ENCODE results near the gene ATG4C.
A peak's percentile ranks its signal among the peaks of the same experiment; 100 is the strongest.
"Not testable (repeated sequence)": the region's sequence is repeated elsewhere in the genome, so short reads cannot be mapped to it uniquely, and the experiment has no call there.

The ATG4C gene

DNA sequence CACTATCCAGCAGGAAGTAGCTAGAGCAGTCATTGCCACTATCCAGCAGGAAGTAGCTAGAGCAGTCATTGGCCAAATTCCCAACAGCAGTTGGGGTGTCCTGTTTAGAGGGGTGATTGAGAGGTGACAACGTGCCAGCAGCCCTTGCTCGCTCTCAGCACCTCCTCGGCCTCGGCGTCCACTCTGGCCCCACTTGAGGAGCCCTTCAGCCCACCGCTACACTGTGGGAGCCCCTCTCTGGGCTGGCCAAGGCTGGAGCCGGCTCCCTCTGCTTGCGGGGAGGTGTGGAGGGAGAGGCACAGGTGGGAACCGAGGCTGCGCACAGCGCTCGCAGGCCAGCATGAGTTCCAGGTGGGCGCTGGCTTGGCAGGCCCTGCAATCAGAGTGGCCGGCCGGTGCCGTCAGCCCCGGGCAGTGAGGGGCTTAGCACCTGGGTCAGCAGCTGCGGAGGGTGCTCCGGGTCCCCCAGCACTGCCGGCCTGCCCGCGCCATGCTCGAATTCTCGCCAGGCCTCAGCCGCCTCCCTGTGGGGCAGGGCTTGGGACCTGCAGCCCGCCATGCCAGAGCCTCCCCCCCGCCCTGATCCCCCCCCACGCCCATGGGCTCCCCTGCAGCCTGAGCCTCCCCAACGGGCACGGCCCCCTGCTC lies 22.6 kb upstream of the ATG4C start:
- H3K27me3 Mint-ChIP-seq; H3K9me3 Mint-ChIP-seq; H3K36me3 Mint-ChIP-seq (ENCODE audit: low read depth); H3K4me3 Mint-ChIP-seq; intact Hi-C loops (cut with micrococcal nuclease): not testable (repeated sequence)
- H3K27ac Mint-ChIP-seq: peak overlapping the region; percentile 15
- peaks cover 11% of the 10 kb centered on the region for H3K4me1 Mint-ChIP-seq (ENCODE audit: low read depth)

DNA sequence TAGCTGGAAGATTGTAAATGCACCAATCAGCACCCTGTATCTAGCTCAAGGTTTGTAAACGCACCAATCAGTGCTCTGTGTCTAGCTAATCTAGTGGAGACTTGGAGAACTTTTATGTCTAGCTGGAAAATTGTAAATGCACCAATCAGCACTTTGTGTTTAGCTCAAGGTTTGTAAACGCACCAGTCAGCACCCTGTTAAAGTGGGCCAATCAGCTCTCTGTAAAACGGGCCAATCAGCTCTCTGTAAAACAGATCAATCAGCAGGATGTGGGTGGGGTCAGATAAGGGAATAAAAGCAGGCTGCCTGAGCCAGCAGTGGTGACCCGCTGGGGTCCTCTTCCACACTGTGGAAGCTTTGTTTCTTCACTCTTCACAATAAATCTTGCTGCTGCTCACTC lies 21.9 kb upstream of the ATG4C start:
- H3K27ac Mint-ChIP-seq; H3K4me3 Mint-ChIP-seq; intact Hi-C loops (cut with micrococcal nuclease); H3K27me3 Mint-ChIP-seq; H3K36me3 Mint-ChIP-seq (ENCODE audit: low read depth); H3K9me3 Mint-ChIP-seq: not testable (repeated sequence)
- peaks cover 11% of the 10 kb centered on the region for H3K4me1 Mint-ChIP-seq (ENCODE audit: low read depth)

DNA sequence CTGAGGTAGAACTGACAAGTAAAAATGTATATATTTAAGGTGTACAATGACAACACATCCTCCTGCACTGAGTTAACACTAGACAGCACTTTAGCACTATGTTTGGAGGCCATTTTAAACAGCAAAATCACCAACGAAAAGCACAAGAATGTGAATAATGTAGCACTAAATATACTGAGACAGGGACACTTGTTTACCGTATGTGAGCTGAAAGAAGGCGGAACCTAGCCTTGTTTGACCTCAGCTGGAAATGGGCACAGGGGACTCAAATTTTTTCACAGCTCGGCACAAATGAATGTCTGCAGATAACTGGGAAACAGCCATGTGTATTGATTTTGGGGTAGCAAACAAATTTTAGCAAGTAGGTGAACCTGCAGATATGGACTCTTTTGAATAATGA lies 18.0 kb upstream of the ATG4C start:
- no peaks in the 10 kb centered on the region for H3K27me3 Mint-ChIP-seq
- no peaks in the 10 kb centered on the region for H3K36me3 Mint-ChIP-seq (ENCODE audit: low read depth)
- no peaks in the 10 kb centered on the region for H3K4me1 Mint-ChIP-seq (ENCODE audit: low read depth)
- no peak overlapping the region for H3K4me3 Mint-ChIP-seq
- H3K9me3 Mint-ChIP-seq: no peaks in the 10 kb centered on the region
- no peak overlapping the region for H3K27ac Mint-ChIP-seq
- intact Hi-C loops (cut with micrococcal nuclease): no loop called here

DNA sequence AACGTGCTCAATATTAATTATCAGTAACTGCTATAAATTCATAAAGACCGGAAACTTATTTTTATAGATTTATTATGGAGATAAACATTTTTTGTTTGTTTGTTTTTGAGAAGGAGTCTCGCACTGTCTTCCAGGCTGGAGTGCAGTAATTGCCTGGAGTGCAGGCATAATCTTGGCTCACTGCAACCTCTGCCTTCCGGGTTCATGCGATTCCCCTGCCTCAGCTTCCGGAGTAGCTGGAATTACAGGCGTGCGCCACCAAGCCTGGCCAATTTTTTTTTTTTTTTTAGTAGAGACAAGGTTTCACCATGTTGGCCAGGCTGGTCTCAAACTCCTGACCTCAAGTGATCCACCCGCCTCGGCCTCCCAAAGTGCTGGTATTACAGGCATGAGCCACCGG lies 15.4 kb upstream of the ATG4C start:
- H3K4me1 Mint-ChIP-seq (ENCODE audit: low read depth); H3K27me3 Mint-ChIP-seq; H3K4me3 Mint-ChIP-seq; H3K36me3 Mint-ChIP-seq (ENCODE audit: low read depth); H3K27ac Mint-ChIP-seq; intact Hi-C loops (cut with micrococcal nuclease): not testable (repeated sequence)
- peaks cover 12% of the 10 kb centered on the region for H3K9me3 Mint-ChIP-seq

DNA sequence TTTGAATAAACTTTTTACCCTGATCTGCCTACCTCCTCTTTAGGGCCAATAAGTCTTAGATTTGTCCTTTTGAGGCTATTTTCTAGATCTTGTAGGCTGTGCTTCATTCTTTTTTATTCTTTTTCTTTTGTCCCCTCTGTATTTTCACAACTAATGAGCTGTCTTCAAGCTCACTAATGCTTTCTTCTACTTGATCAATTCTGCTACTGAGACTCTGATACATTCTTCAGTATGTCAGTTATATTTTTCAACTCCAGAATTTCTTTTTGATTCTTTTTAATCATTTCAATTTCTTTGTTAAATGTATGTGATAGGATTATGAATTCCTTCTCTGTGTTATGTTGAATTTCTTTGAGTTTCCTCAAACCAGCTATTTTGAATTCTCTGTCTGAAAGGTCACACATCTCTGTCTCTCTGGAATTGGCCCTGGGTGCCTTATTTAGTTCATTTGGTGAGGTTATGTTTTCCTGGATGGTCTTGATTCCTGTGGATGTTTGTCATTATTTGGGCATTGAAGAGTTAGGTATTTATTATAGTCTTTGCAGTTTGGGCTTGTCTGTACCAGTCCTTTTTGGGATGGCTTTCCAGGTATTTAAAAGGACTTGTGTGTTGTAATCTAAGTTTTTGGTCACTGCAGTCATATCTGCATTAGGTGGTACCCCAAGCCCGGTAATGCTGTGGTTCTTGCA lies 11.2 kb upstream of the ATG4C start:
- Mint-ChIP-seq H3K4me3 (no peak overlapping the region), H3K27ac (no peak overlapping the region)
- intact Hi-C loops (cut with micrococcal nuclease): no loop called here

DNA sequence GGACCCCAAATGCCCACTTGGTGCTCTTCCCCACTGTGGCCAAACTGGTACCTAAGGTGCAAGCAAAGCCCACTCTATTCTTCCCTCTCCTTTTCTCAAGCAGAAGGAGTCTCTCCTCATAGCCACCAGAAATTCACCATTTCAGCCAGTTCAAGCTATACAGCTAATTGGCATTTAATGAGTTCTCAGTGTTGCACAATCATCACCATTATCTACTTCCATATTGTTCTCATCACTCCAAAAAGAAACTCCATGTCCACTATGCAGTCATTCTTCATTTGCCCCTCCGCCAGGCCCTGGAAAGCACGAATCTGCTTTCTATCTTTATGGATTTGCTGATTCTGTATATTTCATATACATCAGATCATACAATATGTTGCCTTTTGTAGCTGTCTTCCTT lies 9.9 kb upstream of the ATG4C start:
- H3K4me1 Mint-ChIP-seq (ENCODE audit: low read depth): peaks cover 5% of the 10 kb centered on the region
- H3K27me3 Mint-ChIP-seq: no peaks in the 10 kb centered on the region
- intact Hi-C loops (cut with micrococcal nuclease): no loop called here
- no peak overlapping the region for H3K4me3 Mint-ChIP-seq
- no peaks in the 10 kb centered on the region for H3K36me3 Mint-ChIP-seq (ENCODE audit: low read depth)
- H3K9me3 Mint-ChIP-seq: peaks cover 12% of the 10 kb centered on the region
- H3K27ac Mint-ChIP-seq: no peak overlapping the region

More for the DNA sequence above, 11.2 kb upstream of the ATG4C start:
- peaks cover 5% of the 10 kb centered on the region for H3K4me1 Mint-ChIP-seq (ENCODE audit: low read depth)
- H3K36me3 Mint-ChIP-seq (ENCODE audit: low read depth): no peaks in the 10 kb centered on the region
- peaks cover 12% of the 10 kb centered on the region for H3K9me3 Mint-ChIP-seq
- H3K27me3 Mint-ChIP-seq: no peaks in the 10 kb centered on the region

DNA sequence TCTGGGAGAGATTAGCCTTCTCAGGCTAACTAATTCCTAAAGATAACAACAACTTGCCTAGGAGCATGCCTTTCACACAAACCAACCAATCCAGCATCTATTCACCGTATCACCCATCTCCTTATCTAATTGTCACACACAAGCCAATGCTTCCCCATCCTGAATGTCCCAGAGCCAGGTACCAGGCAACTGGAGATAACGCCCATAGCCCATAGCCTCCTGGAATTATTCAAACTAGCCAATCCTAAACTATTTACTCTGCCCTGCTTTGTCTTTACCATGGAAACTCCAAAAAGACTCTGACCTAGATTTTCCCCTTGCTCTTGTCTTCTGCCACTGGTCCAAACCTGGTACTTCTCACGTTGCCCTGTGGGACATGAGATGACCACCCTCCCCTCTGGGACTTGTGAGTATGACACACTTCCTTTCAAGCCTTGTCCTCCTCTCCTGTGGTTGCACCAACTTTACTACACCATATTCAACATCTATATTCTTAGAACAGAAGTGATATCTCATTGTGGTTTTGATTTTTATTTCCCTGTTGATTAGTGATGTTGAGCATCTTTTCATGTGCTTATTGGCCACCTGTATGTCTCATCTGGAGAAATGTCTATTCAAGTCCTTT lies 8.8 kb upstream of the ATG4C start:
- Mint-ChIP-seq H3K27me3 (no peaks in the 10 kb centered on the region), H3K4me3 (no peak overlapping the region), H3K9me3 (peaks cover 12% of the 10 kb centered on the region), H3K36me3 (ENCODE audit: low read depth) (no peaks in the 10 kb centered on the region), H3K27ac (no peak overlapping the region), H3K4me1 (ENCODE audit: low read depth) (peaks cover 5% of the 10 kb centered on the region)
- intact Hi-C loops (cut with micrococcal nuclease): no loop called here

DNA sequence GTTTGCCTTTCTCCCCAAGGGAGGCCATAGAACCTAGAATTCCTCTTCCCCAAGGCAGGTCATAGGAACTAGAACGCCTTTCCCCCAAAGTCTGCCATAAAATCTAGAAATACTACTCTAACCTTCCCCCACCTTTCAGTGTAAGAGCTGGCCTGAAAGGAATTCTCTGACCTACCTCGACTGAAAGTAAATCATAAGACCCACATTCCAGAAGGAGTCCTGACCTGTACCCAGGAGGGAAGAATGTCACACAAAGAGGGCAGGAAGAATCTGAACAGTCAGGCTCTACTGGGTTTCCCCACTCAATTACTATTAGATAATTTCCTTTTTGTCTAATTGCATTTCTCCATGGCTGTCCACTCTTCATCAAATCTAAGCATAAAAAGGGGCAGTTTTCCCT lies 5.7 kb upstream of the ATG4C start:
- peaks cover 2% of the 10 kb centered on the region for H3K9me3 Mint-ChIP-seq
- no peak overlapping the region for H3K4me3 Mint-ChIP-seq
- peaks cover 9% of the 10 kb centered on the region for H3K4me1 Mint-ChIP-seq (ENCODE audit: low read depth)
- H3K36me3 Mint-ChIP-seq (ENCODE audit: low read depth): no peaks in the 10 kb centered on the region
- no peaks in the 10 kb centered on the region for H3K27me3 Mint-ChIP-seq
- intact Hi-C loops (cut with micrococcal nuclease): no loop called here
- H3K27ac Mint-ChIP-seq: no peak overlapping the region

DNA sequence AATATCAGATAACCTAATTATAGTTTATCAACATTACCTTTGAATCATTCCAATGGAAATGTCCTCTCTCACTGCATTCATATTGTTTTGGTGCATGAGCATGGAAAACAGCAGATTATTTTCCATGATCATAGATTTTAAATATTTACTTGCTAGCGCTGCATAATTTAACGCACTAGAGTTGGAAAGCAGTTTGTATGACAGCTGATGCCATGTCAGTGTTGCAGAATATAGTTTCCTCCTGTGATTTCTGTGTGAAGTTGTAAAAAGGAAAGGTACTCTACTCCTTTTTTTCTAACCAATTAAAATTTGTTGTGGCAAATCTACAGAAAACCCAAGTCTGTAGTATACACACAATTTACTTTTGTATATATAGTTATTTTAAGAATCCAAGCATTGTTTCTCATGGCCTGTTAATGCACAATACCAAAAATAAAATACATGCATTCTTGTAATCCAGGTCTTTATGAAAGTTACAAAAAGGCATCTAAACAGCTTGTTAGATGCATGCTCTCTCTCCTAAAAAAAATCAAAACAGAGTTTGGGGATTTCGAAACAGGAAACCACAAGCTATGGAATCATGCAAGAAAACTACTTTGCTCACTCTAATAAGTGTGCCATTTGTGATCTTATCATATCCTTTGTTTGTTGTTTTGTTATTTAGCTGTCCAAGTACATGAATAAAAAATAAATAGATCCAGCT lies 1.9 kb upstream of the ATG4C start:
- Mint-ChIP-seq H3K4me3 (no peak overlapping the region), H3K4me1 (ENCODE audit: low read depth) (peaks cover 16% of the 10 kb centered on the region), H3K36me3 (ENCODE audit: low read depth) (no peaks in the 10 kb centered on the region), H3K27me3 (no peaks in the 10 kb centered on the region), H3K9me3 (no peaks in the 10 kb centered on the region), H3K27ac (no peak overlapping the region)
- intact Hi-C loops (cut with micrococcal nuclease): no loop called here

DNA sequence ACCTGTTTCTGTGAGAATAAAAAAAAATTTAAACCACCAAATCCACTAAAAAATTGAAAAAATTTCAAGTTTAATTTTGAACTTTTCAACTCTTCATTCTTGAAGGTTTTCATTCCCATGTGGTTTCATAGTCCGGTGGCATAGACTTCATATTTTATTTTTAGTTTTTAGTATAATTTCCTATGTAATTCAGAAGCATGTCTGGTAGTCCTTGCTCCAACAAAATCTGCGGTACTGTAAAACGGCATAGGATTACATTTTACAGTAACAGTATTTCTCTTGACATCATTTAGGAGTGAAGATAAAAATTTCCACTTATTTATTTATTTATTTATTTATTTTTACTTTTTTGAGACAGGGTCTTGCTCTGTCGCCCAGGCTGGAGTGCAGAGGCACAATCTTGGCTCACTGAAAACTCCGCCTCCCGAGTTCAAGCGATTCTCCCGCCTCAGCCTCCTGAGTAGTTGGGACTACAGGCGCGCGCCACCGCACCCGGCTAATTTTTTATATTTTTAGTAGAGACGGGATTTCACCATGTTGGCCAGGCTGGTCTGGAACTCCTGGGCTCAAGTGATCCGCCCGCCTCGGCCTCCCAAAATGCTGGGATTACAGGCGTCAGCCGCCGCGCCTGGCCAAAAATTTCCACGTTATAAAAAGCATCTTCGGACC lies 1.3 kb upstream of the ATG4C start:
- H3K36me3 Mint-ChIP-seq (ENCODE audit: low read depth); intact Hi-C loops (cut with micrococcal nuclease); H3K27ac Mint-ChIP-seq; H3K27me3 Mint-ChIP-seq; H3K4me3 Mint-ChIP-seq; H3K9me3 Mint-ChIP-seq: not testable (repeated sequence)
- H3K4me1 Mint-ChIP-seq (ENCODE audit: low read depth): peaks cover 18% of the 10 kb centered on the region

DNA sequence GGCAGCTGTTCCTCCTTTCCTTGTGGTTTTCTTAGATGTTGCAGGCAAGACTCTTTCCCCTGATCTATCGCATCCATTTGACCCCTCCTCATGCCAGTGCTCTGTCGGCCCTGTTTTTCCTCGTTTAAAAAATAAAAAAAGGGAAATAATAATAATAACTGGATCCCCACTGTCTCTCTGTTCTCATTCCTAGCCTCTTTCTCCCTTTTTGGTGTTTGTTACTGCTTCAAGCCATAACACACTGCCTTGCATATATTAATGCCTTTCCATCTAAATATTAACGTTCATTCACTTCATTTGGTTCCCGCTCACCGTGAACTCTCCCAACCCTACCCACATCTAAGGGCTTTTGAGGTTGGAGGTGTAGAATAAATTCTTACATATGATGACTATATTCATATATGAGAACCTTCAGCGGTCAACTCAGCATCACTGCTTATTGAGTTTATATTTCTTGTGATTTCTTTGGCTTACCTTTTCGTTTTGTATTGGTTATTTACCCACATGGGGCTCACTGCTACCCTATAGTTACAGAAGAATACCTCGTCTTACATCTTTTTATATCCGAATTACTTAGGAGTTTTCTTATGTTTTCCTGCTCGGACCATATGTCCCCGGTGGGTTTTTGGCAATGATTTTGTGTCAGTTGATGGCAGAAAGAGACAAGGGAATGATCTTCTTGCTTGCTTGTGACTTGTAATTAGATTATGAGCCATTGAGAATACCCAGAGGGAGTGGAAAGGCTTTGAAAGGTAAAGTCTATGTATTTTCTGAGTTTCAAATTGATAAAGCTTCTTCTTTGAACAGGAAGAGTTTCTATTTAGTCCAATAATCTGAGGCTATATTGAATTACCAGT lies 805 bp downstream of the ATG4C start:
- H3K36me3 Mint-ChIP-seq (ENCODE audit: low read depth): no peaks in the 10 kb centered on the region
- H3K27me3 Mint-ChIP-seq: no peaks in the 10 kb centered on the region
- H3K4me1 Mint-ChIP-seq (ENCODE audit: low read depth): peaks cover 25% of the 10 kb centered on the region
- intact Hi-C loops (cut with micrococcal nuclease): loop anchor here (2.0 kb wide), 2 partner anchors 16 to 348 kb away; partner anchors contain the start of gene USP1
- H3K9me3 Mint-ChIP-seq: no peaks in the 10 kb centered on the region
- H3K4me3 Mint-ChIP-seq: no peak overlapping the region
- H3K27ac Mint-ChIP-seq: no peak overlapping the region

DNA sequence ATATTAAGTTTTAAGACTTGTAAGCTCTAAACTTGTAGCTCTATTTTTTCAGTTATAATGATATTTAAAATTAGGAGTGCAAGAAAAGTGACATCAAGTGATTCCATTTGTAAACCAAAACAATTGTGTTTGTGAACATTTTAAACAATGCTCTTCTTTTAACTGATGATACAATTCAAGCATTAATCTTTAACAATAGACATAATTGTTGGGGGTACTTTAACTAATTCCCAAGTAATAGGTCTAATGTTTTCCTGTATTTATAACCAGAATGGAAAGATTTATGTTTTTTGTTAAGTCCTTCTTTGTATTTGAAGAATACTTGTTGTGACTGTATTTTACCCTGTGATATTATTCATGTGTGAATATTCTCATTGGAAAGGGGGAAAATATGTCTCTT lies 6.8 kb downstream of the ATG4C start:
- peaks cover 15% of the 10 kb centered on the region for H3K36me3 Mint-ChIP-seq (ENCODE audit: low read depth)
- H3K4me1 Mint-ChIP-seq (ENCODE audit: low read depth): peaks cover 35% of the 10 kb centered on the region
- no peaks in the 10 kb centered on the region for H3K27me3 Mint-ChIP-seq
- H3K27ac Mint-ChIP-seq: no peak overlapping the region
- H3K4me3 Mint-ChIP-seq: no peak overlapping the region
- H3K9me3 Mint-ChIP-seq: no peaks in the 10 kb centered on the region
- intact Hi-C loops (cut with micrococcal nuclease): no loop called here

DNA sequence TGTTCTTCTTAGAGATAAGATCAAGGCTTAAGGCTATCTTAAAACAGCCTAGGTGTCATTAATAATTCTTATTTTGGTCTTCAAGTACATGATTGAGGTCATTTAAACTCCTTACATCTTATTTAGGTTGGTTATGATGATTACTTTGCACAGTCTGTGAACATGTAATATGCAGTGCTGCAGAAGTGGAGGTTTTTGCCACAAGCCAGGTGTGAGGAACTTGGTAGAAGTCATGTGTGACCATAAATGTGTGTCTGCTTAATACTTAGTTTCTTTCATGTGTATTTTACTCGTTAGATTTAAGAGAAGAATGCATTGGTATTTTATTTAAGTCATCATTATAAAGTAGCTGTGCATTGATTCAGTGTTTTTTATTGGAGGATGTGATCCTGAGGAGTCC lies 10.1 kb downstream of the ATG4C start:
- no peaks in the 10 kb centered on the region for H3K9me3 Mint-ChIP-seq
- H3K27ac Mint-ChIP-seq: peak overlapping the region; percentile 12
- intact Hi-C loops (cut with micrococcal nuclease): no loop called here
- peaks cover 23% of the 10 kb centered on the region for H3K4me1 Mint-ChIP-seq (ENCODE audit: low read depth)
- no peak overlapping the region for H3K4me3 Mint-ChIP-seq
- H3K36me3 Mint-ChIP-seq (ENCODE audit: low read depth): peaks cover 15% of the 10 kb centered on the region
- H3K27me3 Mint-ChIP-seq: no peaks in the 10 kb centered on the region
